B cell (primary cell): ENCODE results near the gene MAPK1. TPM values are rescaled to one million over a fixed set of nuclear protein-coding genes. Genes with fewer than 3 reads are reported as not detected.

ENCODE experiments used
- ATAC-seq: fragments of 200-7000 bp; cut with Tn5 transposase; one replicate; pipeline ENCODE4 v1.10.0; 2021; ENCODE audit warnings: low read depth, mild to moderate bottlenecking, moderate number of reproducible peaks, moderate library complexity
- CTCF ChIA-PET: fragments of 350-600 bp; sonication (Branson Sonifier 250); formaldehyde crosslinking; loops from one replicate; lab custom pipeline; 2021; ENCODE audit warnings: antibody characterized with exemption, inconsistent platforms; lab: Charles Lee
- POLR2A ChIA-PET: fragments of 350-600 bp; sonication (Branson Sonifier 250); formaldehyde crosslinking; loops from one replicate; lab custom pipeline; 2021; ENCODE audit warnings: antibody characterized with exemption; lab: Charles Lee
- DNase-seq: peaks from one replicate; pipeline ENCODE4 v3.0.0; 2013
- H2AFZ ChIP-seq: 2 replicates; pipeline ENCODE4 v1.6.1; 2012; ENCODE audit warnings: mild to moderate bottlenecking, low read depth, low read length; ENCODE audit not compliant: insufficient read depth, poor library complexity, severe bottlenecking
- H3K27ac ChIP-seq, 2 donors: 1 replicate in 1 of 2; 2 replicates in 1 of 2; pipeline ENCODE4 v1.5.1; 2012 to 2013; ENCODE audit warnings: low read length in 2 of 2, mild to moderate bottlenecking in 2 of 2, moderate library complexity in 1 of 2
- H3K27me3 ChIP-seq, 4 experiments: fragments of 200-600 bp in 1 of 4; sonication (generic) in 1 of 4; replicated peaks in 1 of 4; 1 replicate in 2 of 4; 2 replicates in 2 of 4; pipeline versions ENCODE4 v1.6.1 to v1.7.0; 2013 to 2016; ENCODE audit warnings: low read length in 3 of 4, mild to moderate bottlenecking in 2 of 4, mixed read lengths in 1 of 4, moderate library complexity in 1 of 4; ENCODE audit not compliant: insufficient read depth in 4 of 4, control insufficient read depth in 3 of 4; ENCODE audit errors: control extremely low read depth in 1 of 4
- H3K36me3 ChIP-seq, 2 experiments: replicated peaks in 1 of 2; 1 replicate in 1 of 2; 2 replicates in 1 of 2; pipeline versions ENCODE4 v1.6.1 to v1.7.1; 2013; ENCODE audit warnings: low read length in 1 of 2; ENCODE audit not compliant: insufficient read depth in 2 of 2, control insufficient read depth in 1 of 2; ENCODE audit errors: control extremely low read depth in 1 of 2, extremely low read depth in 1 of 2
- H3K4me1 ChIP-seq, 2 donors: fragments of 200-600 bp in 1 of 2; sonication (generic) in 1 of 2; 1 replicate in 1 of 2; 2 replicates in 1 of 2; pipeline versions ENCODE4 v1.5.1 to v1.6.1; 2013 to 2017; ENCODE audit warnings: low read length in 2 of 2; ENCODE audit not compliant: control insufficient read depth in 2 of 2, insufficient read depth in 2 of 2
- H3K4me2 ChIP-seq: replicated peaks from 2 replicates; pipeline ENCODE3; 2012; ENCODE audit warnings: mild to moderate bottlenecking, low read depth, low read length; ENCODE audit not compliant: poor library complexity, severe bottlenecking
- H3K4me3 ChIP-seq, 5 experiments: fragments of 200-600 bp in 1 of 5; sonication (generic) in 1 of 5; 1 replicate in 3 of 5; 2 replicates in 2 of 5; pipeline versions ENCODE4 v1.5.1 to v1.7.0; 2011 to 2016; ENCODE audit warnings: low read length in 4 of 5, mild to moderate bottlenecking in 4 of 5, low read depth in 2 of 5, control low read depth in 1 of 5, moderate library complexity in 1 of 5; ENCODE audit not compliant: insufficient read depth in 1 of 5; ENCODE audit errors: control extremely low read depth in 1 of 5, extremely low read depth in 1 of 5
- H3K79me2 ChIP-seq: fragments of 200-600 bp; sonication (generic); one replicate; pipeline ENCODE4 v1.6.0; 2016; ENCODE audit warnings: low read length; ENCODE audit not compliant: control insufficient read depth, insufficient read depth
- H3K9ac ChIP-seq: fragments of 200-600 bp; sonication (generic); 2 replicates; pipeline ENCODE4 v1.6.1; 2017; ENCODE audit warnings: mild to moderate bottlenecking, low read length, moderate library complexity
- H3K9me3 ChIP-seq, 3 donors: one replicate each; pipeline versions ENCODE4 v1.6.1 to v1.7.1; 2013; ENCODE audit warnings: low read length in 2 of 3; ENCODE audit not compliant: control insufficient read depth in 2 of 3, insufficient read depth in 1 of 3; ENCODE audit errors: control extremely low read depth in 1 of 3
- H4K20me1 ChIP-seq: 2 replicates; pipeline ENCODE4 v1.6.0; 2012; ENCODE audit warnings: mild to moderate bottlenecking, low read length; ENCODE audit not compliant: insufficient read depth, control insufficient read depth, poor library complexity, severe bottlenecking
- H3K27ac Mint-ChIP-seq: one replicate; pipeline ENCODE4 v1.8.0; 2021; ENCODE audit warnings: mixed read lengths
- H3K27me3 Mint-ChIP-seq: one replicate; pipeline ENCODE4 v1.8.0; 2021; ENCODE audit warnings: mixed read lengths
- H3K4me1 Mint-ChIP-seq: one replicate; pipeline ENCODE4 v1.8.0; 2021; ENCODE audit warnings: mixed read lengths
- H3K4me3 Mint-ChIP-seq: one replicate; pipeline ENCODE4 v1.8.0; 2021; ENCODE audit warnings: mixed read lengths
- H3K9me3 Mint-ChIP-seq: one replicate; pipeline ENCODE4 v1.8.0; 2022; ENCODE audit warnings: mixed read lengths; ENCODE audit not compliant: insufficient read depth
- EZH2 ChIP-seq: IDR thresholded peaks from 2 replicates; pipeline ENCODE4 v1.6.1; 2012; ENCODE audit warnings: borderline replicate concordance, low read depth, mild to moderate bottlenecking, moderate library complexity, low read length; ENCODE audit not compliant: insufficient read depth, poor library complexity, severe bottlenecking
- whole genome bisulfite sequencing: methylation state at CpG from one replicate; pipeline ENCODE4 v1.1.5; 2013; ENCODE audit warnings: missing lambda C conversion rate; ENCODE audit not compliant: insufficient coverage; 5-methylcytosine and 5-hydroxymethylcytosine counted together
- intact Hi-C: fragments of 100-400 bp; cut with micrococcal nuclease; formaldehyde crosslinking; loops from one replicate; pipeline ENCODE4 v1.10.0; 2022
- polyA plus RNA-seq: library from polyadenylated mRNA; depleted of rRNA; stranded (reverse); fragments of >200 nt; gene quantifications from 2 replicates; pipeline ENCODE4 v1.2.3, GENCODE V29; 2012
- total RNA-seq, 2 donors: library from RNA; stranded (reverse); fragments of 120-200 nt in 1 of 2; gene quantifications; 1 replicate in 1 of 2; 2 replicates in 1 of 2; pipeline versions ENCODE4 v1.2.3 to v1.2.4, GENCODE V29; 2013 to 2022
- TF ChIP-seq, protein P1 (sequence below): fragments of 200-600 bp; IDR thresholded peaks from one replicate; pipeline ENCODE4 v1.8.0; 2022; ENCODE audit warnings: antibody characterized with exemption, mild to moderate bottlenecking

MAPK1 gene
- total and polyA plus RNA-seq, 2 donors (not counting 1 experiment from before 2014, with no cell fraction given) = 24.0 to 155 TPM

- TF ChIP-seq, protein P1, sequence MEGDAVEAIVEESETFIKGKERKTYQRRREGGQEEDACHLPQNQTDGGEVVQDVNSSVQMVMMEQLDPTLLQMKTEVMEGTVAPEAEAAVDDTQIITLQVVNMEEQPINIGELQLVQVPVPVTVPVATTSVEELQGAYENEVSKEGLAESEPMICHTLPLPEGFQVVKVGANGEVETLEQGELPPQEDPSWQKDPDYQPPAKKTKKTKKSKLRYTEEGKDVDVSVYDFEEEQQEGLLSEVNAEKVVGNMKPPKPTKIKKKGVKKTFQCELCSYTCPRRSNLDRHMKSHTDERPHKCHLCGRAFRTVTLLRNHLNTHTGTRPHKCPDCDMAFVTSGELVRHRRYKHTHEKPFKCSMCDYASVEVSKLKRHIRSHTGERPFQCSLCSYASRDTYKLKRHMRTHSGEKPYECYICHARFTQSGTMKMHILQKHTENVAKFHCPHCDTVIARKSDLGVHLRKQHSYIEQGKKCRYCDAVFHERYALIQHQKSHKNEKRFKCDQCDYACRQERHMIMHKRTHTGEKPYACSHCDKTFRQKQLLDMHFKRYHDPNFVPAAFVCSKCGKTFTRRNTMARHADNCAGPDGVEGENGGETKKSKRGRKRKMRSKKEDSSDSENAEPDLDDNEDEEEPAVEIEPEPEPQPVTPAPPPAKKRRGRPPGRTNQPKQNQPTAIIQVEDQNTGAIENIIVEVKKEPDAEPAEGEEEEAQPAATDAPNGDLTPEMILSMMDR = no peak
- no peak for TF ChIP-seq EZH2
- CTCF ChIA-PET = no interaction called here
Observed at GRCh38 chr22:21755851-21756284, 111.6 kb downstream of the MAPK1 start.

DNA sequence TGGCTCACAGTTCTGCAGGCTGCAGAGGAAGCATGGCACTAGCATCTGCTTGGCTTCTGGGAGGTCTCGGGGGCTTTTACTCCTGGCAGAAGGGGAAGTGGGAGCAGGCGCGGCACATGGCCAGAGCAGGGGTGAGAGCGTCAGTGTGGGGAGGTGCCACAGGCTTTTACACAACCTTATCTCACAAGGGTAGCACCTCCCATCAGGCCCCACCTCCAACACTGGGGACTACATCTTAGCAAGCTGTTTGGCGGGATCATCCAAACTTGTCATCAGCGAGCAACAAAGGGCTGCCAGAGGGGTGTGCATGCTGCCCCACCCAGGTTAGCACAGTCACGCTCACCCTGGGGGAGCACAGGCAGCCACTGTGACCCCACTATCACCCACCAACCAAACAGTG, 112.9 kb downstream of the MAPK1 start:
- peak; percentile 96 for ATAC-seq
- Mint-ChIP-seq H3K27me3 (no peaks in the 10 kb centered on the region), H3K9me3 (no peaks in the 10 kb centered on the region), H3K27ac (no peak overlapping the region), H3K4me1 (peaks cover 23% of the 10 kb centered on the region), H3K4me3 (peak overlapping the region; percentile 26)
- Histone ChIP-seq H3K9ac (no peak overlapping the region), H4K20me1 (no peaks in the 10 kb centered on the region), H3K4me1 (peaks cover 10 to 17% of the 10 kb centered on the region in 2 donors), H3K4me2 (peak overlapping the region; percentile 39), H3K36me3 (peaks cover 9 to 18% of the 10 kb centered on the region in 2 experiments), H3K27ac (no peak overlapping the region), H3K79me2 (no peaks in the 10 kb centered on the region), H3K4me3 (no peak overlapping the region), H2AFZ (no peak overlapping the region), H3K9me3 (no peaks in the 10 kb centered on the region), H3K27me3 (no peaks in the 10 kb centered on the region)
- intact Hi-C loops = no loop called here
- whole genome bisulfite sequencing = 32% methylated on average over 4 of the region's 7 CpGs
- ChIA-PET POLR2A (no interaction called here), CTCF (no interaction called here)
- TF ChIP-seq, protein P1 = no peak
- TF ChIP-seq EZH2 = no peak
- peak; percentile 77 for DNase-seq

More at GRCh38 chr22:21755851-21756284, 111.6 kb downstream of the MAPK1 start:
- peaks cover 5% of the 10 kb centered on the region for H4K20me1 ChIP-seq
- no peak overlapping the region for H3K9ac ChIP-seq
- H3K9me3 ChIP-seq = no peaks in the 10 kb centered on the region
- no peak overlapping the region for H3K4me3 Mint-ChIP-seq
- H3K4me3 ChIP-seq = no peak overlapping the region
- POLR2A ChIA-PET = no interaction called here
- DNase-seq (no peak), ATAC-seq (no peak)
- peaks cover 10 to 17% of the 10 kb centered on the region in 2 donors for H3K4me1 ChIP-seq
- no peaks in the 10 kb centered on the region for H3K27me3 ChIP-seq
- H3K27ac Mint-ChIP-seq = no peak overlapping the region
- peaks cover 23% of the 10 kb centered on the region for H3K4me1 Mint-ChIP-seq
- 67% methylated on average over 1 of the region's 5 CpGs for WGBS
- H3K36me3 ChIP-seq = peaks cover 11 to 23% of the 10 kb centered on the region in 2 experiments
- H3K27ac ChIP-seq = no peak overlapping the region
- no peak overlapping the region for H2AFZ ChIP-seq
- no peaks in the 10 kb centered on the region for H3K79me2 ChIP-seq
- H3K4me2 ChIP-seq = no peak overlapping the region
- intact Hi-C loops = no loop called here
- no peaks in the 10 kb centered on the region for H3K27me3 Mint-ChIP-seq
- no peaks in the 10 kb centered on the region for H3K9me3 Mint-ChIP-seq
